ENCODE results near the gene PTGS1. TPM values are rescaled to one million over a fixed set of nuclear protein-coding genes. Genes with fewer than 3 reads are reported as not detected.

The PTGS1 gene
- polyA plus RNA-seq, 1 donor from 2014 or later: 0.17 TPM

DNA sequence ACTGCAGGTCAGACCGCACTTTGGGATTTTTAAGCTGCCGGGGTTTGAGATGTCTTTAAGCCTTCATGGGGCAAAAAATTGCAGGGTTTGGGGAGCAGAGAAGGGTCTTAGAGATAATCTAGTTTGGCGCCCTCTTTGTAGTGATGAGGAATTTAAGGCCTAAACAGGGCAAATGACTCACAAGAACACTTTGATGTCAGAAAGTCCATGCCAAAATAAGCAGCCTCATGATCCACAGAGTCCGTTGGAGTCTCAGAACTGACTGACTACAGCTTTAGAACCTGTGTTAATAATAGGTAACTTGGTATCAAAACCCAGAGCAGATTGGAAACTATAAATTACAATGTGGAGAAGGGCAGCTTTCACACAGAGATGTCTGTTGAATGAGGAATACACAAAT lies 35.9 kb upstream of the PTGS1 start:
- no peak overlapping the region for H3K27ac ChIP-seq (ENCODE audit: low read length)
- H3K79me2 ChIP-seq (replicated peaks; ENCODE audit: insufficient read depth, low read length): no peaks in the 10 kb centered on the region
- no peaks in the 10 kb centered on the region for H3F3A ChIP-seq (ENCODE audit: insufficient read depth, low read length, poor library complexity, severe bottlenecking)
- no peaks in the 10 kb centered on the region for H4K20me1 ChIP-seq (ENCODE audit: insufficient read depth)
- no peak overlapping the region for H2AFZ ChIP-seq (ENCODE audit: low read depth, low read length)
- no peak overlapping the region for H3K4me2 ChIP-seq (ENCODE audit: low read length)
- no peak overlapping the region for H3K9ac ChIP-seq (ENCODE audit: low read length)
- H3K36me3 ChIP-seq (ENCODE audit: insufficient read depth, low read length): no peaks in the 10 kb centered on the region
- no peaks in the 10 kb centered on the region for H3K9me3 ChIP-seq (ENCODE audit: low read length)
- no peaks in the 10 kb centered on the region for H3K27me3 ChIP-seq (ENCODE audit: insufficient read depth, low read depth, low read length)
- no peak overlapping the region for H3K4me3 ChIP-seq (ENCODE audit: low read length)
- H3K9me2 ChIP-seq (ENCODE audit: insufficient read depth, low read length): no peaks in the 10 kb centered on the region
- TF ChIP-seq SMC3 (conservative IDR thresholded peaks at IDR 0.05; ENCODE audit: poor library complexity): no peak
- no peak for TF ChIP-seq TAF1 (IDR thresholded peaks at IDR 0.05; ENCODE audit: low read depth)
- TF ChIP-seq RAD21 (conservative IDR thresholded peaks at IDR 0.05): no peak
- TF ChIP-seq MXI1 (conservative IDR thresholded peaks at IDR 0.05; ENCODE audit: poor library complexity, severe bottlenecking): no peak
- TF ChIP-seq EP300 (conservative IDR thresholded peaks at IDR 0.05; ENCODE audit: poor library complexity, severe bottlenecking): no peak
- no peak for TF ChIP-seq CTCF (IDR thresholded peaks at IDR 0.05; ENCODE audit: poor library complexity, severe bottlenecking)
- no peak for TF ChIP-seq POLR2AphosphoS5 (IDR thresholded peaks at IDR 0.05)
- TF ChIP-seq, protein P1, sequence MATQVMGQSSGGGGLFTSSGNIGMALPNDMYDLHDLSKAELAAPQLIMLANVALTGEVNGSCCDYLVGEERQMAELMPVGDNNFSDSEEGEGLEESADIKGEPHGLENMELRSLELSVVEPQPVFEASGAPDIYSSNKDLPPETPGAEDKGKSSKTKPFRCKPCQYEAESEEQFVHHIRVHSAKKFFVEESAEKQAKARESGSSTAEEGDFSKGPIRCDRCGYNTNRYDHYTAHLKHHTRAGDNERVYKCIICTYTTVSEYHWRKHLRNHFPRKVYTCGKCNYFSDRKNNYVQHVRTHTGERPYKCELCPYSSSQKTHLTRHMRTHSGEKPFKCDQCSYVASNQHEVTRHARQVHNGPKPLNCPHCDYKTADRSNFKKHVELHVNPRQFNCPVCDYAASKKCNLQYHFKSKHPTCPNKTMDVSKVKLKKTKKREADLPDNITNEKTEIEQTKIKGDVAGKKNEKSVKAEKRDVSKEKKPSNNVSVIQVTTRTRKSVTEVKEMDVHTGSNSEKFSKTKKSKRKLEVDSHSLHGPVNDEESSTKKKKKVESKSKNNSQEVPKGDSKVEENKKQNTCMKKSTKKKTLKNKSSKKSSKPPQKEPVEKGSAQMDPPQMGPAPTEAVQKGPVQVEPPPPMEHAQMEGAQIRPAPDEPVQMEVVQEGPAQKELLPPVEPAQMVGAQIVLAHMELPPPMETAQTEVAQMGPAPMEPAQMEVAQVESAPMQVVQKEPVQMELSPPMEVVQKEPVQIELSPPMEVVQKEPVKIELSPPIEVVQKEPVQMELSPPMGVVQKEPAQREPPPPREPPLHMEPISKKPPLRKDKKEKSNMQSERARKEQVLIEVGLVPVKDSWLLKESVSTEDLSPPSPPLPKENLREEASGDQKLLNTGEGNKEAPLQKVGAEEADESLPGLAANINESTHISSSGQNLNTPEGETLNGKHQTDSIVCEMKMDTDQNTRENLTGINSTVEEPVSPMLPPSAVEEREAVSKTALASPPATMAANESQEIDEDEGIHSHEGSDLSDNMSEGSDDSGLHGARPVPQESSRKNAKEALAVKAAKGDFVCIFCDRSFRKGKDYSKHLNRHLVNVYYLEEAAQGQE (IDR thresholded peaks at IDR 0.05; ENCODE audit: borderline replicate concordance): no peak
- no peak for TF ChIP-seq EZH2 (IDR thresholded peaks at IDR 0.05; ENCODE audit: borderline replicate concordance, insufficient read depth, low read length, poor library complexity, severe bottlenecking)

DNA sequence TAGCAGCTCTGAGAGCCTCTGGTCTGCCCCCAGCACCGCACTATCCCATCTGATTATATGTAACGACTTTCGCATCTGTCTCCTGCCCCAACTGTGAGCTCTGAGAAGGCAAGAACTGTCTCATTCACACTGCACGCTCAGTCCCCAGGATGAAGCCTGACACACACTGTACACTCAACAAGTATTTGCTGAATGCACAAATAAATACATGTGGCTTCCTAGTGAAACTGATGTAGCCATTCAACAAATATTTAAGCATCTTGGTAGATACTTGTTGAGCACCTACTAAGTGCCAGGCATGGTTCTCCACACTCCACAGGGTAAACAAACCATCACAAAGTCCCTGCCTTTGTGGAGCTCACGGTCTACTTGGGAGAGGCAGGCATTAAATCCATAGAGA lies 34.6 kb upstream of the PTGS1 start:
- no peak overlapping the region for H3K27ac ChIP-seq (ENCODE audit: low read length)
- H3K9me3 ChIP-seq (ENCODE audit: low read length): no peaks in the 10 kb centered on the region
- TF ChIP-seq MXI1 (conservative IDR thresholded peaks at IDR 0.05; ENCODE audit: poor library complexity, severe bottlenecking) (no peak), EZH2 (IDR thresholded peaks at IDR 0.05; ENCODE audit: borderline replicate concordance, insufficient read depth, low read length, poor library complexity, severe bottlenecking) (no peak), TAF1 (IDR thresholded peaks at IDR 0.05; ENCODE audit: low read depth) (no peak), EP300 (conservative IDR thresholded peaks at IDR 0.05; ENCODE audit: poor library complexity, severe bottlenecking) (no peak), CTCF (IDR thresholded peaks at IDR 0.05; ENCODE audit: poor library complexity, severe bottlenecking) (no peak), RAD21 (conservative IDR thresholded peaks at IDR 0.05) (no peak), SMC3 (conservative IDR thresholded peaks at IDR 0.05; ENCODE audit: poor library complexity) (no peak)

More for the DNA sequence above, 34.6 kb upstream of the PTGS1 start:
- Histone ChIP-seq H3K36me3 (ENCODE audit: insufficient read depth, low read length) (no peaks in the 10 kb centered on the region), H4K20me1 (ENCODE audit: insufficient read depth) (no peaks in the 10 kb centered on the region), H3K27me3 (ENCODE audit: insufficient read depth, low read depth, low read length) (no peaks in the 10 kb centered on the region), H3K4me3 (ENCODE audit: low read length) (no peak overlapping the region), H2AFZ (ENCODE audit: low read depth, low read length) (no peak overlapping the region), H3K9me2 (ENCODE audit: insufficient read depth, low read length) (no peaks in the 10 kb centered on the region), H3K9ac (ENCODE audit: low read length) (no peak overlapping the region), H3K4me2 (ENCODE audit: low read length) (no peak overlapping the region), H3K79me2 (replicated peaks; ENCODE audit: insufficient read depth, low read length) (no peaks in the 10 kb centered on the region), H3F3A (ENCODE audit: insufficient read depth, low read length, poor library complexity, severe bottlenecking) (no peaks in the 10 kb centered on the region)
